SIG-M5 (cell line): ENCODE results near the gene ABO.
"Not testable (repeated sequence)": the region's sequence is repeated elsewhere in the genome, so short reads cannot be mapped to it uniquely, and the experiment has no call there.

ENCODE experiments used
- DNase-seq: peaks from one replicate; lab custom pipeline; 2025; lab: John Stamatoyannopoulos, UW

Gene ABO

DNA sequence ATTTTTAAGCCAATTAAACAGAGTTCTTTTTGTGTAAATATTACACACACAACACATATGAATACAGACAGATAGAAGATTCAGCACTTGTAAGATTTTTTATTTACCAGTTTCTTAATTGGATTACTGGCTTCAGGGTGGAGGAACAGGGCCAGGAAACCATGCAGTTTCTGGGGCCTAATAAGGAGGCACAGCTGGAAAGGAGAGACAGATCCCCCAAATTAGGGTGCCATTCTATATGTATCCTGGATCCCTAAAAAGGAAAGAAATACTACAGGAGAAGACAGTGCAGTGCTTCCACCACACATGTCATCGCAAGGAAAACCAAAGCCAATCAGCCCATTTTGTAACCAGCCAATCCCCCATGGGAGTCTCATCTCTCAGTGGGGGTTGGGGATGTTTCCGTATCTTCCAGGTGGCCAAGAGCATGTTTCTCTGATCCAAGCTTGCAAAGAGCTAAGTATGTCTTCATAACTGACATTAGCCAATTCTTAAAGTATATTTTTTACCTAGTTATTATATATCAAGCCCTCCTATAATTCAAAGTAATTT is 15.8 kb upstream of the ABO start:
- DNase-seq, result no peak

DNA sequence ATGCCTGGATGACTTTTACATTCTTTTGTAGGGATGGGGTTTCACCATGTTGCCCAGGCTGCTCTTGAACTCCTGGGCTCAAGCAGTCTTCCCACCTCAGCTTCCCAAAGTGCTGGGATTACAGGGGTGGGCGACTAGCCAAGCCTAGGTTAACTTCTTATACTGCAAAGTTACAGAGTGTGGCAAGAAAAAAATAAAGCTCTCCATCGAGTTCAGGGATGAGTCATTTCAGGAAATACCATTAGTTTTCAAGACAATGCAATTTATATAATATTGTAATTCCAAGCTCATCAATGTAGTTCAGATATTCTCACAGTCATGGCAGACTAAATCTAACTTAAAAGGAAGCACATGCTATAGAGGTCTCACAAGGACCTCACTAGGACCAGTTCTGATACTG is 11.5 kb upstream of the ABO start:
- no peak for DNase-seq

DNA sequence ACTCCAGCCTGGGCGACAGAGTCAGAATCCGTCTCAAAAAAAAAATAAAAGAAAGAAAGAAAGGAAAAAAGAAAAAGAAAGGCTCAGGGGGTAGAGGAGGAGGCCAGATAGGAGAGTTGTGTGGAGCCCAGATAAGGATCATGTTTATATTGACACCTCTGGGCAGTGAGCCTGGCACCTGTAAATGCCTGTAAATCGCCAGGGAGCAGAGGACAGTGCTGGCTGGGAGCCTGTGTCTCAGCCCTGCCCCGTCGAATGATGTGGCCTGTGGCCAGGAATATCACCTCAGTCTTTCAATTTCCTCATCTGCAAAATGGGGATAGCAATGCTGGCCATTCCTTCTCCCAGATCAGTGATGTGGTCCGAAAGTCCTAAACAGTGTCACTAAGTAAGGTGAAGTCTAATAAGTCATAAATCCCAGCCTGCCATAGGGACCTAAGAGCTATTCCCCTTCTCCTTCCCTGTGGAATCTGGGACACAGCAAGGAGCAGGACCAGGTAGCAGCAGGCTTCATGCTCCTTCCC is 10.3 kb upstream of the ABO start:
- DNase-seq, result no peak

DNA sequence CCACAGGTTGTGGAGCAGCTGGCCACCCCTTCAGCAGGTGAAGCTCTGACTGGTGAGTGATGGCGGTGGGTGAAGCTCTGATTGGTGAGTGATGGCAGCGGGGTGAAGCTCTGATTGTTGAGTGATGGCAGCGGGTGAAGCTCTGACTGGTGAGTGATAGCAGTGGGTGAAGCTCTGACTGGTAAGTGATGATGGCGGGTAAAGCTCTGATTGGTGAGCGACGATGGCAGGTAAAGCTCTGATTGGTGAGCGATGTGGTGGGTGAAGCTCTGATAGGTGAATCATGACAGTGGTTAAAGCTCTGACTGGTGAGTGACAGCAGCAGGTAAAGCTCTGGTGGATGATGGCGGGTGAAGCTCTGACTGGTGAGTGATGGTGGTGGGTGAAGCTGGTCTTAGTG is 9.4 kb upstream of the ABO start:
- no peak for DNase-seq

DNA sequence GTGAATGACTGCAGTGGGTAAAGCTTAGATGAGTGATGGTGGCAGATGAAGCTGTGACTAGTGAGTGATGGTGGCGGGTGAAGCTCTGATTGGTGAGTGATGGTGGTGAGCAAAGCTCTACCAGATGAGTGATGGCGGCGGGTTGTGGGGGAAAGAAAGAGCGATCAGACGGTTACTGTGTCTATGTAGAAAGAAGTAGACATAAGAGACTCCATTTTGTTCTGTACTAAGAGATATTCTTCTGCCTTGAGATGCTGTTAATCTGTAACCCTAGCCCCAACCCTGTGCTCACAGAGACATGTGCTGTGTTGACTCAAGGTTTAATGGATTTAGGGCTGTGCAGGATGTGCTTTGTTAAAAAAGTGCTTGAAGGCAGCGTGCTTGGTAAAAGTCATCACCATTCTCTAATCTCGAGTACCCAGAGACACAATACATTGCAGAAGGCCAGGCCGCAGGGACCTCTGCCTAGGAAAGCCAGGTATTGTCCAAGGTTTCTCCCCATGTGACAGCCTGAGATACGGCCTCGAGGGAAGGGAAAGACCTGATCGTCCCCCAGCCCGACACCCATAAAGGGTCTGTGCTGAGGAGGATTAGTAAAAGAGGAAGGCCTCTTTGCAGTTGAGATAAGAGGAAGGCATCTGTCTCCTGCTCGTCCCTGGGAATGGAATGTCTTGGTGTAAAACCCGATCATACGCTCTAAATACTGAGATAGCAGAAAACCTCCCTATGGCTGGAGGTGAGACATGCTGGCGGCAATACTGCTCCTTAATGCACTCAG is 8.4 kb upstream of the ABO start:
- DNase-seq, result not testable (repeated sequence)

DNA sequence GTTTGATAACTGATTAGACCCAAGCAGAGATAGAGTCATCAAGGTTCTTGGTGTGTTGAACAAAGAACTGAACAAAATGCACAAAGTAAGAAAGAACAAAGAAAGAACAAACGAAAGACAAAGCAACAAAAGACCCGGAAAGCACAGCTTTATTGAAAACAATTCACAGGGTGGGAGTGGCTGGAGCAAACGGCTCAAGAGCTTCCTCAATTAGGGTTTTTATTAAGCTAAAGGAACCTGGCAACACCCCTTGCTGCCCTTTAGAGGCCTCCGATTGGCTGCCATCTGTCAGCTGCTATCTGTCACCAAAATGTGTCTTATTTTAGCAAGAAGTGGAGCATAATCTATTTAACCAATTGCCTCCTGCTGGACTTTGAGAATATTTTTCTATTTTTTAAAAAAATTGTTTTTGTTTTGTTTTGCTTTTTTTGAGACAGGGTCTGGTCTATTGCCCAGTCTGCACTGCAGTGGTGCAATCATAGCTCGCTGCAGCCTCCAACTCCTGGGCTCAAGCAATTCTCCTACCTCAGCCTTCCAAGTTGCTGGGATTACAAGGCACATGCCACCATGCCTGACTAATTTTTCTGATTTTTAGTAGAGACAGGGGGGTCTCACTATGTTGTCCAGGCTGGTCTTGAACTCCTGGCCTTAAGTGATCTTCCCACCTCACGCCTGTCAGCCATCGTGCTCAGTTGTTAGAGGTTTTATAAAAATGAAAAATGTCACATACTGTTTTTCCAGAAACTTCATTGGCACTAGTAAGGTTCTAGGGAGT is 7.7 kb upstream of the ABO start:
- no peak for DNase-seq

DNA sequence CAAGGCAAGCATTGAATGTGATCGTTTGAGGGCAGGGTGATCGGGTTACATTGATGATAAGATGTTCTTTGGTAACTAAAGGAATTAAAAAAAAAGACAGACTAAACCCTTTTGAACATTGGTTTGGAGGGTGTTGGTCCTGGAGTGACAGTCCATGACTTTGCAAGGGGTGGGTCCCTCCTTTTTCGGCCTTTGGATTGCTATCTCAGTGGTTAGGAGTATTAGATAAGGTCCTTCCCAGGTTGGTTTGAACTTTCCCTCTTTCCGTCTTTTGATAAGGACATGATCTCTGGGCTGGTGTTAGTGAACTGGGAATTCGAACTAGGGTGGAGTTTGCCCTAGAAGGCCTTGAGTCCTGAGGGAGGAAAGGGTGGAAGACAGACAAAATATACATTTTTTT is 5.4 kb upstream of the ABO start:
- DNase-seq, result no peak

DNA sequence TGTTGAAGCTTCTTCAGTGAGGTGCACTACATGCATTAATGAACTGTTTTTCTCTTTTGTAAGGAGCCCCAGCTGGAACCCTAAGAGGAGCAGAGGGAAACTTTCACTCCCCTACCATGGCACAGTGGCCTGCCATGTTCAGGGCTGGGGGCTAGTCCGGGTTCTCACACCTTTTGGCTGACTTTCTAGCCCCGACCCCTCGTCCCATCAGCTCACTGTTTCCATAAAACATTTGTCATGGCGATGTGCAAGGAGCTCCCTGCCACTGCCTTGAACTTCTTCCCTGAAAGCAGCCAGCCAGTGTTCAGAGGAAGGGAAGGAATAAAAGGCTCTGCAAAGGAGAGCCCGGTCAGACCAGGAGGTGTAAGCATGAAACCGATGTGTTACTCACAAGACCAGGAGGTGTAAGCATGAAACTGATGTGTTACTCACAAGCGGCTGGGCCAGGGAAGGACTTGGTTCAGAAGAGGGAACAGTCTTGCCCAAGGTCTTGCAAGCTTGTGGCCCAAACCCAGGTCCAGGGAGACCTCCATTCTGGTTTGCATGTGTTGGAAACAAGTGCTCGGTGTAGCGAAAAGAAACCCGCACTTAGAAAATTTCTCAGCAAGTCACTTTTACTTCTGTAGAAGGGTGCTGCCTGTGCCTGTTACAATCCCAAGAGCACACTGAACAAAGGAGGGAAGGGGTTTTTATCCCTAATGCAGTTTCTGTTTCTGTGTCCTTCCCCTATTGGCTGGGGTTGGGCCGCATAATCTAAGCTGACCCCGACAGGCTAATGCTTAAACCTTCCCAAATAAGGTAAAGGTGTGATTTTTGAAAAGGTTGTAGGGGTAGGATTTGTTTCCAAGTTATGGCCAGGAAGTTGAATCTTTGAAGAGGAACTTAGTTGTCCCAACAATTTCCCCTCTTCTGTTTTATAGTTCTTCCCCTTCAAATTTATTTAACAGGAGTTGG is 3.4 kb upstream of the ABO start:
- no peak for DNase-seq

DNA sequence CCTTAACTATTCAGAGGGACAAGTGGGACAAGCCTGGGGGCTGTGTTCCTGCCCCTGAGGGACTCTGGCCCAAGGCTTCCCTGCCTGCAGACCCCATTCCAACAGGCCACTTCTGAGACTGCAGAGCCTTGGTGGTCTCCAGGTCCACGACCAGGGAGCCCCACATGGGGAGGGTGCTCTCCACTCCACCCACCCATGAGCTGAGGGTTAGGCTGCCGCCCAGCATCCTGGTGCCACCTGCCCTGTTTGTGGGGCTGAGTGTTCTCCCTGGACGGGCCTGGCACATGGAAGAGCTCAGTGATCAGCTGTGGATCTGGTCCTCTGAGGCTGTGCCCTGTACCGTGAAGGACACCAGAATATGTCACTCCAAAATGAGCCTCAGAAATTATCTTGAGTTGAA is 2.5 kb upstream of the ABO start:
- DNase-seq, result no peak

DNA sequence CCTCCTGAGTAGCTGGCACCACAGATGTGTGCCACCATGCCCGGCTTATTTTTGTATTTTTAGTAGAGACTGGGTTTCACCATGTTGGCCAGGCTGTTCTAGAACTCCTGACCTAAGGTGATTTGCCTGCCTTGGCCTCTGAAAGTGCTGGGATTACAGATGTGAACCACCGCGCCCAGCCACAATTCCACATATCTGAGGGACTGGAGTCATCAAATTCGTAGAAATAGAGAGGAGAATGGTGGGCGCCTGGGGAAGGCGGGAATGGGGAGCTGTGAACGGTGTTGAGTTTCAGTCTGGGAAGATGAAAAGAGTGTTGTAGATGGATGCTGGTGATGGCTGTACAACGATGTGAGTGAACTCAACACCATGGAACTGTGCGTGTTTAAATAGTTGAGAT is 1.9 kb upstream of the ABO start:
- no peak for DNase-seq

DNA sequence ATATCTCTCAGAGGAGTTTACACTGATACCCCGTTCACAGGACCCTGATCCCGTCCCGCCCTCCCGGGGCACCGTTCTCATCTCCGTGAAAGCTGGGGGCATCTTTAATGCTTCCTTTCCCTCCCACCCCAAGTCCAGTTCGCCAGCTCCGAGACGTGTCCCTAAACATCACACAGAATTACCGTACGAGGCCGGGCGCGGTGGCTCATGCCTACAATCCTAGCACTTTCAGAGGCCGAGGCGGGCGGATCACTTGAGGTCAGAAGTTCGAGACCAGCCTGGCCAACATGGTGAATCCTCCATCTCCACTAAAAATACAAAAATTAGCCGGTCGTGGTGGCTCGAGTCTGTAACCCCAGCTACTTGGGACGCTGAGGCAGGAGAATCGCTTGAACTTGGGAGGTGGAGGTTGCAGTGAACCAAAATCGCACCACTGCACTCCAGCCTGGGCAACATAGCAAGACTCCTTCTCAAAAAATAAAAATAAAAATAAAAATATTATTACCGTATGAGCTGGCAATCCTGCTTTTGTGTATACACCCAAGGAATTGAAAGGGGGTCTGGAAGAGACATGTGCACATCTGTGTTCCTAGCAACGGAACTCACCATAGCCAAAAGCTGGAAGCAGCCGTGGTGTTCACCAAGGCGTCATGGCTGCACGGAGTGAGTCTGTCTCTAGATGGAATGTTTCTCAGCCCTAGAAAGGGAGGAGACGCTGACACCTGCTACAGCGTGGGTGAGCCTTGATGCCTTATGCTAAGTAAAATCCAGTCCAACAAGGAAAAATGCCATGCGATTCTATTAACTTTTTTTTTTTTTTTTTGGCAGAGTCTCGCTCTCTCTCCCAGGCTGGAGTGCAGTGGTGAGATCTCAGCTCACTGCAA is 1.2 kb upstream of the ABO start:
- DNase-seq, result no peak

DNA sequence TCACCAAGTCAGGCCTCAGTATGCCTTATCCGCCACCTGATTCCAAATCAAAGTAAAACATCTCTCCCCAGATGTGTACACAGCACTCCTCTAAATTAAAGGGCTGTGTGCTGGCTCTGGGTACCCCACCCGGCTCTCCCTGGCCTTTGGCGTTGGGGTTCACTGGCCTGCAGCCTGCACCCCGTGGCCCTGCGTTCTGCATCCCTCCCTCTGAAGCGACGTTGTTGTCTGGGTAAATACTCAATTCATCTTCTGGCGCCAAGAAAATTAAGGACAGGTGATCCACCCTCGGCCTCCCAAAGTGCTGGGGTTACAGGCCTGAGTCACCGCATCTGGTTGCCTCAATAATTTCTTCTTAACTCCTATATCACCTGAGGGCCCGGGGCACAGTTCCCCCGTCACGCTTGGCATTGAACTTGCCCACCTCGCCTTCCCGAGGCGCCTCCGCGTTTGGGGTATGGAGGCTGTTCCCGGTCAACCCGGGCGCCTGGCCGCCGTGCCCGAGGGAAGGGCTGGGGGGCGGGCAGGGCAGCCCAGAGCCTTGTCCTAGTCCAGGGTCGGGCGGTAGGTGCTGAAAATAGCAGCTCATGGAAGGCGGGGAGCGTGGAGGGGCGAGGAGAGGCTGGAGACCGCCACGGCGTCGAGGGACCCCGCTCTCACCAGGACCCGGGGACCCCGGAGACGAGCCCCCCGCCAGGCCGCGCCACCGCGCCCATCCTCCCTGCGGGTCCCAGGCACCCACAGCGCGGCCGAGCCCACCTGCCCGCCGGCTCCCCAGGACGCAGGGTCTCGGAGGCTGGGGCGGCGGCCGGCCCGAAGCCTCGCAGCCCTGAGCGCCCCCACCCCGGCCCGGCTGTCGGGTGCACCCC is 531 bp downstream of the ABO start:
- DNase-seq, result no peak

DNA sequence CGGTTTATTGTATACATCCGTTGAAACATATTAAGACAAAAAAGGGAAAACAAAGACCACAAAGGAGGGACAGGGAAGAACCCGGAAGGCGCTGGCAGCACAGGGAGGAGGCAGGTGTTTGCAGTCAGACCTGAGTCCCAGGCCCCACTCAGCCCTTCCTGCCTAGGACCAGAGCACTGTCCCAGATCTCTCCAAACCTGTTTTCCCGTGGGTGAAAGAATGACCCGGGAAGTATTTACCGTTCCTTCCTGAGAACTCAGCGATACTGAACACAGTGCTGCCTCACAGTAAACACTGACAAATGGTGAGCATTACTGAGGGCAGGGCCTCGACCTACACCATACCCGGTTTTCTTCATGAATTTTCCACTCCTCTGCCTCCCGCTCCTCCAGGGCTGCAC is 1.2 kb downstream of the ABO start:
- no peak for DNase-seq

DNA sequence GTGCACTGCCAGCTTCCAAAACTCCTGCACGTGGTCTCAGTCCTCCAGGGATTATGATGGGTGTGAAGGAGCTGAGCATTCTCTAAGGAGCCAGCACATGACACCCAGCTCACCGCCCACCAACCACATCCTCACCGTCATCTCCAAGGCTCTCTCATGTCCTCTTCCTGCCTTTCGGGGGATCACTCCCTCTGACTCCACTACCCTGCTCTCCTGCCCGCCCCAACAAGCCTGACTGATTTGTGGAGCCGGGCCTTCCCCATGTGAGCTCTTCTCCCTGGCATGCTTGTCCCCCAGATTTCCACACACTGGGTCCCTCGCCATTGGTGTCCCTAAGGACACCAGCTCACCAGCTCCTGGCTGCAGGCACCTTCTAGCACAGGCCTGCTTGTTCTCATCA is 1.9 kb downstream of the ABO start:
- DNase-seq, result no peak

DNA sequence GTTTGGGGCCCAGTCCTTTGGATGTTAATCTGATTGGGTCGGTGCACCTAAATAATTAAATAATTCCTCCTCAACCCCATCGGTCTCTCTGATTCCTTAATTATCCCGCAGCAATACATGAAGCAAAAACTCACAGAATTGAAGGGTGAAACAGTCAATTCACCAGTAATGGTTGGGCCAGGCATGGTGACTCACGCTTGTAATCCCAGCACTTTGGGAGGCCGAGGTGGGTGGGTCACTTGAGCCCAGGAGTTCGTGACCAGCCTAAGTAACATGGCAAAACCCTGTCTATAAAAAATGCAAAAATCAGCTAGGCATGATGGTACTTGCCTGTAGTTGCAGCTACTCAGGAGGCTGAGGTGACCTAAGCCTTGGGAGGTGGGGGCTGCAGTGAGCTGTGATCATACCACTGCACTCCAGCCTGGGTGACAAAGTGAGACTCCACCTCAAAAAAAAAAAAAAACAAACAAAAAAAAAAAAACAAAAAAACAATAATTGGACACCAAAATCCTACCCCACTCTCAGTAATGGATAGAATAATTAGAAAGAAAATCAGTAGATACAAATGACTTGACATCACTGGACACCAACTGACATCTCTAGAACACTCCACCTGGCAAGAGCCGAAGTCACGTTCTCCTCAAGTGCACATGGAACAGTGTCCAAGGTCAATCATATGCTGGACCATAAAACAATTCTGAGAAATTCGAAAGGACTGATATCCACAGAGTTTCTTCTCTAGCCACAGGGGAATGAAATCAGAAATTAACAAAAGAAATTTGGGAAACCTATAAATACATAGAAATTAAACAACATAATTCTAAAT is 5.3 kb downstream of the ABO start:
- no peak for DNase-seq

DNA sequence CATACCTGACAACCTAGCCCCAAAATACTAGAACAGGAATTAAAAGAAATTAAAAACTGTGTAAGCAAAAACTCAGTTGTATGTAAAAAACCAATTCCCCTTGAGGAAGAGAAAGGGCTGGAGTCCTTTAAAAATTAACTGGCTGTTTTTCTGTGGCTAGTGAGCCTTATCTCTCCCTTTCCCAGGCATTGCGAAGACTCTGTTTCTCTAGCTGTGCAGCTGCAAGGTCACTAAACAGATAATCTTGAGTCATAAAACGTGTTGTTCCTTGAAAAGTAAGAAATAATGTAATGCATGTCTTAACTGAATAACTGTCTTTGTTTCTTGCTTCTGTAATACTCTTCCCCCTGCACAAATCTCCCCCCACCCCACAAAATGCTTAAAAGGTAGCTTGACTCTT is 5.9 kb downstream of the ABO start:
- DNase-seq, result not testable (repeated sequence)

DNA sequence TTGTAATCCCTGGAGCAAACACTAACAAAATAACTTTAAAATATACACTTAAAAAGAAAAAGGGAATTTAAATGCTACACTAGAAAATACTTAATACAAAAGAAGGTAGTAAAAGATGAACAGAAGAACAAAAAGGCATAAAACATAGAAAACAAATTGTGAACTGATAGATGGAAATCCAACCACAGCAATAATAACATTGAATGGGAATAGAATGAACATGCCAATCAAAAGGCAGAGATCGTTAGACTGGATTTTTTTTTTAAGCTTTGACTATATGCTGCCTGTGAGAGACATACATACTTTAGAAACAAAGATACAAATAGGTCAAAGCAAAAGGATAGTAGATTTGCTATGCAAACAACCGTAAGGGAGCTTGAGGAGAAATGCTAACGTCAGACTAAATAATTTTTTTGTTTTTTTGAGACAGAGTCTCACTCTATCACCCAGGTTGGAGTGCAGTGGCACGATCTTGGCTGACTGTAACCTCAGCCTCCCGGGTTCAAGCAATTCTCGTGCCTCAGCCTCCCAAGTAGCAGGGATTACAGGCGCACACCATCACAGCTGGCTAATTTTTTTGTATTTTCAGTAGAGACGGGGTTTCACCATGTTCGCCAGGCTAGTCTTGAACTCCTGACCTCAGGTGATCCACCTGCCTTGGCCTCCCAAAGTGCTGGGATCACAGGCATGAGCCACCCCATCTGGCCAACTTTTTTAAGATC is 6.5 kb downstream of the ABO start:
- DNase-seq, result no peak

DNA sequence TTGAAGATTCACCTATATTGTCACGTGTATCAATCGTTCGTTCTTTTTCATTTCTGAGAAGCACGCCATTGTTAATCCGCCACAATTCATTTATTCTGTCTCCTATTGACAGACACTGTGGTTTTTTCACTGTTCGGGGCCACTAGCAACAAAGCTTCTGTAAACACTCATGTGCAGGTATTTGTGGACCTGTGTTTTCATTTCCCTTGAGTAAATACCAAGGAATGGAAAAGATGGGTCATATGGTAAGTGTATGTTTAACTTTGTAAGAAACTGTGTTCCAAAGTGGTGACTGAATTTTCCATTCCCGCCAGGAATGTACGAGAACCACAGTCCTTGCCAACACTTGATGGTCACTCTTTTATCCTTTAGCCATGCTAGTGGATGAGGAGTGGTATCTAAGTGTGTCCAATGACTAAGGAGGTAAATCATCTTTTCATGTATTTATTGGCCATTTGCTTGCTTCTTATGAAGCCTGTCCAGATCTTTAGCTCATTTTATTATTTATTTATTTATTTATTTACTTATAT is 10.7 kb downstream of the ABO start:
- DNase-seq, result no peak
